Stimulated activated CD4-positive, alpha-beta T cell treated with anti-CD3 and anti-CD28 coated beads, Interleukin-4, amount 100 ng/mL, for 4 hours (primary cell): ENCODE data around the gene RNF4.
A peak's percentile ranks its signal among the peaks of the same experiment; 100 is the strongest.

Source experiments
- DNase-seq, 2 experiments: peaks; one replicate each; pipeline ENCODE4 v3.0.0-alpha.2; 2020

RNF4 gene

GRCh38 chr4:2438822-2439718 lies 29.8 kb upstream of the RNF4 start:
- no peak for DNase-seq

DNA sequence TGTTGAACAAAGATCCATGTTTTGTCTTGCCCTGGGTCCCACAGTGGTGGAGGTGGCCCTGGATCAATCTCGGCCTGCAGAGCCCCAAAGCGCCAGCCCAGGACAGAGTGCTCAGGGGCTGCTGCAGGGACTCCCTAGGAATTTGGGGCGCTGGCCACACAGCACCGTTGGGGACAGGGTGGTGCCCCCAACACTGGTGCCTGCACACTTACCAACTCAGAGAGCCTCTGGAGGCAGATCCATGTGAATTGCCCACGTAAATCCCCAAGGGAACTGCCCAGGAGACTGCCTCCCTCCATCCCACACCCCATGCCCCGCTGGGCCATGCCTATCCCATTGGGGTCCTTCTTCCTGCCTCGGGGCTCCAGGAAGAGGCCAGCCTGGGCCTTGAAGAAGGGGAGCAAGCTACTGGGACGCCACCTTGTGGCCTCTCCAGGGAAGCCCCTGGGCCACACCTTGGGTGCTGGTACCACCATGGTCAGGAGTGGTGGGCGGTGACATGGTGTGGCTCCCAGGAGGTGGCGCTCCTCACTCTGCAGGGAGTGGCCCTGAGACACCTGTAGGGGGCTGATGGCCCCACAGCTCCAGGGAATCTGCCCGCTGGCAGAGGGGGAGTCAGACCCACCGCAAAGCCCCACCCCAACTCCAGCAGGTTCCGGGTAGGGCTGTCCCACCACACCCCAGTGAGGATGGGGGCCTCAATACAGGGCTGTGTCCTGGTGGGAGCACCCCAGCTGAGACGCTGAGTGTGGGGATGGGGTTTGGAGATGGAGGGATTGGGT lies 27.3 kb upstream of the RNF4 start:
- peak; percentile 52 to 61 for DNase-seq

- DNase-seq = no peak
Measured at GRCh38 chr4:2442175-2442993, 26.5 kb upstream of the RNF4 start.

DNA sequence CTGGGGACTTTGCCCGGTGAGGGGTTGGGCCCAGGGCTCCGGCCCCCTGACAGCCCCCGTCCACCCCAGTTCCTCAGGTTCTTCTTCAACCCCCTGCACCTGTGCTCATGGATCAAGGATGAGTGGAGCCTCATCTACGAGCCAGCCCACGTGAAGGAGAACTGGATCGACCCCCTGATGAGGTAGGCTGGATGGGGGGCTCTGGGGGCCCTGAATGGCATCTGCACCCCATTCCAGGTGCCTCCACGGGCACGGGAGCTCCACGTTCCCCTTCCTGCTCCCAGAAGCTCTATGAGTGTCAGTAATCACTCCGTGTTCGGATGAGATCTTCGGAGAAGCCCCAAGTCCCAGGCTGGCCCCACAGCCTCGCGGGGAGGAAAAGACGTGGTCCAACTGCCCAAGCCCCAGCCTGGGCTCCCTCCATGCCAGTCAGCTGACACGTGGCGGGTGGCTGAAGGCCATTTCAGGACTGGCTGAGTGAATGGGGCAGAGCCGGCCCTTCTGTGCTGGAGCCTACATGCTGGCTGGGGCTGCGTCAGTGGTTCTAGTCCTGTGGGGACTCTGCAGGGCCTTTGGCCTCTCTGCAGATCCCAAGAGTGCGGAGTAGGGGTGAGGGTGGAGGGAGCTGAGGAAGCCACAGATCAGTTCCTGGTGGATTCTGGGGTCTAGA lies 25.7 kb upstream of the RNF4 start:
- no peak for DNase-seq

- no peak for DNase-seq
Measured at GRCh38 chr4:2443956-2444740, 24.8 kb upstream of the RNF4 start.

- no peak for DNase-seq
Measured at GRCh38 chr4:2445130-2445529, 23.8 kb upstream of the RNF4 start.

DNA sequence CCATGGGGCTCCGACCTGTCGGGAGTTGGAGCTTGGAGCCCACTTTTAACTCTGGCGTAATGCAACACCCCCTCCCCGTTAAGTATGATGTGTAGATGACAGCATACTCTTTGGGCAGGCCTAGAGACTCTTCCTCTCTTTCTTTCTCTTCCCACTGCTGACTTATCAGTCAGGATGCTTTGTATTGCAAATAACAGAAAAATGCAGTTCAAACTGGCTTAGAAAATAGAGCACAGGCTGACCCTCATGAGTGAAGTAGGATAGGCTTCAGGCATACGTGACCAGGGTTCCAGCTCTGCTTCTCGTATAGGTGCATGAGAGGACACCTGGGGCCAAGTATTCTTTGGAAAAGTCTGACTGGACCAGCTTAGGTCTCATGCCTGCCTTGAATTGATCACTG lies 23.3 kb upstream of the RNF4 start:
- DNase-seq = no peak

- DNase-seq = no peak
Measured at GRCh38 chr4:2446656-2447564, 22.0 kb upstream of the RNF4 start.

DNA sequence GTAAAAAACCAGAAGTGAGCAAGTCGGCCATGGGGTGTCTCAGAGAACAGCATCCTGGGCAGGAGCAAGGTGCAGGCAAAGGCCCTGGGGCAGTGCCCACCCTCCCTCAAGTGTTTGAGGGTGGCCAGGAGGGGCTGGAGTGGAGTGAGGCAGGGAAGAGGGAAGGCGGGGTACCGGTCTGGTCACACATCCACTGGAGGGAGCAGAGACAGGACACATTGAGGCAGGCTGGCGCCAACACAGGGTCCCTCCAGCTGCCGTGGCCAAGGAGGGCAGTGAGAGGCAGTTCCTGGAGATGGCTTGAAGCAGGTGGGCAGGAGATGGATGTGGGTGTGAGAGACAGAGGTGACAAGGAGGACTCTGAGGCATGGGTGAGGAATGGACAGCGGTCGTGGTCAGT lies 20.3 kb upstream of the RNF4 start:
- no peak for DNase-seq

- DNase-seq = no peak
Measured at GRCh38 chr4:2449051-2449450, 19.9 kb upstream of the RNF4 start.

- no peak for DNase-seq
Measured at GRCh38 chr4:2449511-2450392, 19.2 kb upstream of the RNF4 start.

GRCh38 chr4:2450394-2451035 lies 18.4 kb upstream of the RNF4 start:
- no peak for DNase-seq

GRCh38 chr4:2451036-2451520 lies 17.8 kb upstream of the RNF4 start:
- DNase-seq = no peak

DNA sequence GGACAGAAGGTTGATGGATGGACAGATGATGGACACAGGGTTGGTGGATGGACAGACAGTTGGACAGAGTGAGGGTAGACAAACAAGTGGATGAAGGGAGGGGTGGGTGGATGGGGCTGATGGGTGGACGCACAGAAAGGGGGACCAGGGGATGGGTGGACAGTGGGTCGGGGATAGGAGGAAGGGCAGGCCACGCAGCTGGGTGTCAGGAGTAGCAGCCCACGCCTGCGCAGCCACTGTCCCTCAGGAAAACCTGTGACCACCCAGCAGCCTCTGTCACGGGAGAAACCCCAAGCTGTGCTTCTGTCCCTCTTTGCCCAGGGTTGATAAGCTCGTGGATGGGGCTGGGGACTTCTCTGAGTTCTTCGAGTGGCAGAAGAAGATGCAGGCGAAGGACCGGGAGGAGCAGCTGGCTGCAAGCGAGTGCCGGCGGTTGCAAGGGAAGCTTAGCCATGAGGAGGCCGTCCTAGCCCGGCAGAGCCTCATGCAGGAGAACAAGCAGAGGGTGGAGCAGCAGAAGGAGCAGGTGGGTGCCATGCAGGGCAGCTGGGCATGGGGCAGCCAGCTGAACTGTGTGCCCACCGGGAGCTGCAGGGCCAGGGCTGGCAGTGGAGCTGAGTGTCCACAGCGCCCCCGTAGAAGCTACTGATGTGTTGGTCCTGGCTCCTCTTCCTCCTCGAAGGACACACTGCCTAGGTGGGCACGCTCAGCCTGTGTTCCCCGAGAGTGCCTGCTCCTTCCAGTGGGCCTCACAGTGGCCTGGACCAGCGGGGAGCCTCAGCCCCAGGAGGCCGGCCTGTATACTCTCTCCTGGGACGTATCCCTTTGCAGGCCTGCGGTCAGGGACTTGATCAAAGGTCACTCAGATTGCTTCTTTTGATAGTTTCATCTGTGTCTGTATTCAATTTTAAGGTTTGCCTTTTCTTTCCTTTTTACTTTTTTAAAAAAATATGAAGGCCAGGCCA lies 16.8 kb upstream of the RNF4 start:
- DNase-seq = no peak

GRCh38 chr4:2457481-2458295 lies 11.2 kb upstream of the RNF4 start:
- DNase-seq = no peak

GRCh38 chr4:2458546-2459491 lies 10.1 kb upstream of the RNF4 start:
- DNase-seq = no peak
